ENCODE data around the gene AIG1. TPM values are rescaled to one million over a fixed set of nuclear protein-coding genes. Genes with fewer than 3 reads are reported as not detected.

Gene AIG1
- total and polyA plus RNA-seq, 2 experiments from 2014 or later: 92.8 to 102 TPM

DNA sequence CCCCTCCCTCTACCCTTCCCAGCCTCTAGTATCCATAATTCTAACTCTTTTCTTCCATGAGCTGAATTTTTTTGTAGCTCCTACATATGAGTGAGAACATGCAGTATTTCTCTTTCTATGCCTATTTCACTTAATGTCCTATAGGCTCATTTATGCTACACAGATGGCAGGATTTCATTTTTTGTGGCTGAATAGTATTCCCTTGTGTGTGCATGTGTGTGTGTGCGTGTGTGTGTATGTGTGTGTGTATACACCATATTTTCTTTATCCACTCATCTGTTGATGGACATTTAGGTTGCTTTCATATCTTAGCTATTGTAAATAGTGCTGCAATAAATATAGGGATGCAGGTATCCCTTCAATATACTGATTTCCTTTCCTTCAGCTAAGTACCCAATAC is 288.8 kb downstream of the AIG1 start:
- Histone ChIP-seq H4K20me1 (ENCODE audit: insufficient read depth, poor library complexity, severe bottlenecking) (no peaks in the 10 kb centered on the region), H3K27ac (no peak overlapping the region), H3K4me2 (no peak overlapping the region), H3K27me3 (no peaks in the 10 kb centered on the region), H3K9me3 (ENCODE audit: low read depth) (peaks cover 4% of the 10 kb centered on the region), H3K9me2 (replicated peaks; ENCODE audit: insufficient read depth) (no peaks in the 10 kb centered on the region), H2AFZ (no peak overlapping the region), H3K36me3 (replicated peaks; ENCODE audit: insufficient read depth, low read depth) (no peaks in the 10 kb centered on the region), H3K79me2 (no peaks in the 10 kb centered on the region), H3K4me3 (no peak overlapping the region), H3K4me1 (ENCODE audit: insufficient read depth) (no peaks in the 10 kb centered on the region)
- no peak for DNase-seq (ENCODE audit: low spot score)
- WGBS (ENCODE audit: low lambda C conversion rate, missing lambda C conversion rate): 100% methylated on average over 1 of the region's 1 CpG
- TF ChIP-seq EZH2phosphoT487 (IDR thresholded peaks at IDR 0.05; ENCODE audit: low read depth, severe bottlenecking, unreplicated experiment): no peak
- TF ChIP-seq, protein P1, sequence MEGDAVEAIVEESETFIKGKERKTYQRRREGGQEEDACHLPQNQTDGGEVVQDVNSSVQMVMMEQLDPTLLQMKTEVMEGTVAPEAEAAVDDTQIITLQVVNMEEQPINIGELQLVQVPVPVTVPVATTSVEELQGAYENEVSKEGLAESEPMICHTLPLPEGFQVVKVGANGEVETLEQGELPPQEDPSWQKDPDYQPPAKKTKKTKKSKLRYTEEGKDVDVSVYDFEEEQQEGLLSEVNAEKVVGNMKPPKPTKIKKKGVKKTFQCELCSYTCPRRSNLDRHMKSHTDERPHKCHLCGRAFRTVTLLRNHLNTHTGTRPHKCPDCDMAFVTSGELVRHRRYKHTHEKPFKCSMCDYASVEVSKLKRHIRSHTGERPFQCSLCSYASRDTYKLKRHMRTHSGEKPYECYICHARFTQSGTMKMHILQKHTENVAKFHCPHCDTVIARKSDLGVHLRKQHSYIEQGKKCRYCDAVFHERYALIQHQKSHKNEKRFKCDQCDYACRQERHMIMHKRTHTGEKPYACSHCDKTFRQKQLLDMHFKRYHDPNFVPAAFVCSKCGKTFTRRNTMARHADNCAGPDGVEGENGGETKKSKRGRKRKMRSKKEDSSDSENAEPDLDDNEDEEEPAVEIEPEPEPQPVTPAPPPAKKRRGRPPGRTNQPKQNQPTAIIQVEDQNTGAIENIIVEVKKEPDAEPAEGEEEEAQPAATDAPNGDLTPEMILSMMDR (IDR thresholded peaks at IDR 0.05; ENCODE audit: poor library complexity): no peak

GRCh38 chr6:143356101-143356880 is 295.6 kb downstream of the AIG1 start:
- Histone ChIP-seq H3K9me2 (replicated peaks; ENCODE audit: insufficient read depth) (no peaks in the 10 kb centered on the region), H3K79me2 (no peaks in the 10 kb centered on the region), H4K20me1 (ENCODE audit: insufficient read depth, poor library complexity, severe bottlenecking) (no peaks in the 10 kb centered on the region), H3K4me3 (no peak overlapping the region), H2AFZ (no peak overlapping the region), H3K4me2 (no peak overlapping the region), H3K36me3 (replicated peaks; ENCODE audit: insufficient read depth, low read depth) (no peaks in the 10 kb centered on the region), H3K27me3 (no peaks in the 10 kb centered on the region), H3K9me3 (ENCODE audit: low read depth) (peaks cover 4% of the 10 kb centered on the region), H3K27ac (no peak overlapping the region), H3K4me1 (ENCODE audit: insufficient read depth) (peaks cover 8% of the 10 kb centered on the region)
- 88% methylated on average over 3 of the region's 3 CpGs for WGBS (ENCODE audit: low lambda C conversion rate, missing lambda C conversion rate)
- TF ChIP-seq, protein P1 (IDR thresholded peaks at IDR 0.05; ENCODE audit: poor library complexity): no peak
- TF ChIP-seq EZH2 (IDR thresholded peaks at IDR 0.05; ENCODE audit: borderline replicate concordance) (no peak), EZH2phosphoT487 (IDR thresholded peaks at IDR 0.05; ENCODE audit: low read depth, severe bottlenecking, unreplicated experiment) (no peak)
- DNase-seq (ENCODE audit: low spot score): no peak

DNA sequence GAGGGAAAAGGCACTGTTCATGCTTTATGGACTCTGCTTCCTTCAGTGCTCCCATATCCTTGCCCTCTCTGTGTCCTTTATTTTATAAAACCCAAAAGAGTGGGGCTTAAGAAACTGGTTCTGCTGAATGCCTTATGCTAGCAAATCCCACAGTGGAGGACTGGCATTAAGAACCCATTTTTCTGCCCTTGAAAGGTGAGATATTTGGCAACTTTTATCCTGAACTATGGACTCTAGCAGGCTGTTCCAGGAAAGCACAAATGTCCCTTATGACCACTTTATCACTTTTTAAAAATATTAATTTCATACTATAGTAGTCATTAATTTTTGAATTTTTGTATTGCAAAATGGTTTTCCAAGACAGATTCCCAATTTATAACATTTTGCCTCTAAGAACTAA is 296.5 kb downstream of the AIG1 start:
- no peaks in the 10 kb centered on the region for H3K36me3 ChIP-seq (replicated peaks; ENCODE audit: insufficient read depth, low read depth)
- no peaks in the 10 kb centered on the region for H3K9me2 ChIP-seq (replicated peaks; ENCODE audit: insufficient read depth)
- H4K20me1 ChIP-seq (ENCODE audit: insufficient read depth, poor library complexity, severe bottlenecking): no peaks in the 10 kb centered on the region
- peaks cover 8% of the 10 kb centered on the region for H3K4me1 ChIP-seq (ENCODE audit: insufficient read depth)
- no peak overlapping the region for H3K27ac ChIP-seq
- H3K79me2 ChIP-seq: no peaks in the 10 kb centered on the region
- no peak overlapping the region for H3K4me3 ChIP-seq
- no peak for TF ChIP-seq EZH2 (IDR thresholded peaks at IDR 0.05; ENCODE audit: borderline replicate concordance)
- TF ChIP-seq EZH2phosphoT487 (IDR thresholded peaks at IDR 0.05; ENCODE audit: low read depth, severe bottlenecking, unreplicated experiment): no peak
- TF ChIP-seq, protein P1 (IDR thresholded peaks at IDR 0.05; ENCODE audit: poor library complexity): no peak
- DNase-seq (ENCODE audit: low spot score): no peak
- H3K9me3 ChIP-seq (ENCODE audit: low read depth): peaks cover 4% of the 10 kb centered on the region
- no peak overlapping the region for H3K4me2 ChIP-seq
- H2AFZ ChIP-seq: no peak overlapping the region
- no peaks in the 10 kb centered on the region for H3K27me3 ChIP-seq

Data from hepatocyte (in vitro differentiated cells).